ENCODE results near the gene MARCO. TPM values are rescaled to one million over a fixed set of nuclear protein-coding genes. Genes with fewer than 3 reads are reported as not detected.

Gene MARCO
- total RNA-seq, 3 donors from 2014 or later: 6.6 to 58.6 (median 6.9) TPM

DNA sequence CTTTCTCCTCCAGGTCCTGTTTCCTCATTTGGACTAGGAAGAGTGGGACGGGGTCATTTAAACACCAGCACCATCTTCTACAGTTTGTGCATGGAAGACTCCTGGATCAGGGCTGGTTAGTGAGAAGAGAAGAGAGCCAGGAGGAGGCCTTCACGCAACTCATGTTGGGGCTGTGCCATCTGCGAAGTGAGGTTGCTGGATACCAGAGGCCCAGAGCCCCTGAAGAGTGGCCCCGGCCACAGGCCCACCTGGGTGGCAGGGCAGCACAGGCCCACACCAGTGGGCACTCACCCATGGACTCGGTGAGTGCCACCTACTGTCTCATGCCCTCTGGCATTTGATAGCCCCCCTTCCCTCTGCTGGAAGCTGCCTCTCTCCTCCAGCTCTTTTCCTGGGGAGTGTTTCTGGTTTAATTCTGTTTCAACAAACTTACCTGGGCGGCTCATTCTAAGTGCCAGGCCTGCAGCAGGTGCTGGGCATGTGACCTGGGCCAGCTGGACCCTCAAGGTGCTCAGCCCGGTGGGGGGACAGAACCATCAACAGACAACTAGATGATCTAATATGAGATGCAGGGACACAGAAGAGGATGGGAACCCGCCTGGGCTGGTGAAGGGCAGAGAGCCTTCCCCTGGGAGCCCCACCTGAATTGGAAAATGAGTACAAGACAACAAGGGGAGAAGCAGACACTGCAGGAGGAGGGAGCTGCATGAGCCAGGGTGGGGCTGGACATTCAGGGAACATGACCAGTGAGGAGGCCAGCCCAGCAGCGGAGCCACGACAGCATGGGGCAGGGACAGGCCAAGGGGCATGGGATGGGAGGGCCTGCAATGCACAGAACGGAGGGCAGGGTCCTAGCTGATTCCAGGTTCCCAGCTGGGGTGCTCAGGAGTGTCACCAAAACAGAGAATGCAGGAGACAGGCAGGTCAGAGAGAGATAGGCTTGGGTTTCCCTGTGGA, 70.6 kb downstream of the MARCO start:
- Histone ChIP-seq H3K36me3 (no peaks in the 10 kb centered on the region), H3K27me3 (peaks cover 0 to 21% of the 10 kb centered on the region in 2 donors), H3K4me3 (no peak overlapping the region), H3K4me1 (no peaks in the 10 kb centered on the region), H3K27ac (no peak overlapping the region), H3K9me3 (no peaks in the 10 kb centered on the region)
- TF ChIP-seq CTCF (IDR thresholded peaks at IDR 0.05) (no peak), POLR2AphosphoS5 (IDR thresholded peaks at IDR 0.05) (no peak), POLR2A (IDR thresholded peaks at IDR 0.05) (no peak)
- DNase-seq (ENCODE audit: low spot score in 2 of 2): no peak
- intact Hi-C loops (cut with DNase I; ENCODE audit: low total_unique reads): no loop called here

GRCh38 chr2:119013671-119014070, 71.7 kb downstream of the MARCO start:
- H3K4me1 ChIP-seq: no peaks in the 10 kb centered on the region
- H3K27me3 ChIP-seq: peaks cover 0 to 21% of the 10 kb centered on the region in 2 donors
- no peaks in the 10 kb centered on the region for H3K36me3 ChIP-seq
- DNase-seq (ENCODE audit: low spot score in 2 of 2): no peak
- no peak overlapping the region for H3K4me3 ChIP-seq
- intact Hi-C loops (cut with DNase I; ENCODE audit: low total_unique reads): no loop called here
- H3K9me3 ChIP-seq: no peaks in the 10 kb centered on the region
- TF ChIP-seq POLR2AphosphoS5 (IDR thresholded peaks at IDR 0.05) (no peak), CTCF (IDR thresholded peaks at IDR 0.05) (no peak), POLR2A (IDR thresholded peaks at IDR 0.05) (no peak)
- no peak overlapping the region for H3K27ac ChIP-seq

DNA sequence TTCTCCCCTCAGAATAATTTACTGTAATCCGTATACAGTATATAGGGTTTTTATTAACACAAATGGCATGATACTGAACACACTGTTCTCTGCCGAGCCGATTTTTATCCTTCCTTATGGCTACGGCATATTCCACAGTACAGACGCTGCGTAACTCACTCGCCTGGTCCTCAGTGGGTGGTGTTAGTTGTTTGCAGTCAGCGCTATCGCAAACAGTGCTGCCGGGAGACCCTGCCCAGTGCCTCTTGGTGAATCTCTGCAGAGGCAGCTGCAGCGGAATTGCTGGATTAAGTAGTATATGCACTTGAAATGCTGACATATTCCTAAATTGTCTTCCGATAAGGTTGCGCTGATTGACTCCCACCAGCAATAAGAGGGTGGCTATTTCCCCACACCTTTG, 73.9 kb downstream of the MARCO start:
- Histone ChIP-seq H3K36me3 (no peaks in the 10 kb centered on the region), H3K27me3 (peaks cover 0 to 5% of the 10 kb centered on the region in 2 donors)
- TF ChIP-seq POLR2A (IDR thresholded peaks at IDR 0.05) (no peak), CTCF (IDR thresholded peaks at IDR 0.05) (no peak), POLR2AphosphoS5 (IDR thresholded peaks at IDR 0.05) (no peak)

DNA sequence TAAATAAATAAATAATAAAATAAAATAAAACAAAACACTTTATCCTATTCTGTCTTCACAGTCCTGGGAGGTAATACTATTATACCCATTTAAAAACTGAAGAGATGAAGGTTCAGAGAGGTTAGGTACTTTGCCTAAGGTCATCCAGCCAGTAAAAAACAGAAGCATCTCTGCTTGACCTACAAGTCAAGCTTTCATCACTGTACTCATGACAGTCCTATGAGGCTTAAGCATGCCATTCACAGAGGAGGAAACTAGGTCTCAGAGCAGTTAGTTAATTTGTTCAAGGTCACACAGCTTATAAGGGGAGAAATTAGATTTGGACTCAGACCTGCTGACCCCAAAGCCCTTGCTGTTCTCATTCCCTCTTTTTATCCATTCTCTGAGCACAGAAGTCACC, 77.5 kb downstream of the MARCO start:
- TF ChIP-seq POLR2A (IDR thresholded peaks at IDR 0.05) (no peak), CTCF (IDR thresholded peaks at IDR 0.05) (no peak), POLR2AphosphoS5 (IDR thresholded peaks at IDR 0.05) (no peak)
- intact Hi-C loops (cut with DNase I; ENCODE audit: low total_unique reads): no loop called here
- H3K4me1 ChIP-seq: no peaks in the 10 kb centered on the region

More for the DNA sequence above, 73.9 kb downstream of the MARCO start:
- Histone ChIP-seq H3K9me3 (no peaks in the 10 kb centered on the region), H3K27ac (no peak overlapping the region), H3K4me1 (no peaks in the 10 kb centered on the region), H3K4me3 (no peak overlapping the region)
- DNase-seq (ENCODE audit: low spot score in 2 of 2): no peak
- intact Hi-C loops (cut with DNase I; ENCODE audit: low total_unique reads): no loop called here

GRCh38 chr2:119022678-119023077, 80.7 kb downstream of the MARCO start:
- H3K4me3 ChIP-seq: no peak overlapping the region
- intact Hi-C loops (cut with DNase I; ENCODE audit: low total_unique reads): no loop called here
- peaks cover 0 to 3% of the 10 kb centered on the region in 2 donors for H3K27me3 ChIP-seq
- H3K4me1 ChIP-seq: no peaks in the 10 kb centered on the region
- H3K27ac ChIP-seq: no peak overlapping the region
- H3K9me3 ChIP-seq: no peaks in the 10 kb centered on the region
- DNase-seq (ENCODE audit: low spot score in 2 of 2): no peak
- no peaks in the 10 kb centered on the region for H3K36me3 ChIP-seq
- TF ChIP-seq POLR2A (IDR thresholded peaks at IDR 0.05) (no peak), POLR2AphosphoS5 (IDR thresholded peaks at IDR 0.05) (no peak), CTCF (IDR thresholded peaks at IDR 0.05) (no peak)

More for the DNA sequence above, 77.5 kb downstream of the MARCO start:
- peaks cover 0 to 5% of the 10 kb centered on the region in 2 donors for H3K27me3 ChIP-seq
- no peaks in the 10 kb centered on the region for H3K36me3 ChIP-seq
- H3K27ac ChIP-seq: no peak overlapping the region
- no peak for DNase-seq (ENCODE audit: low spot score in 2 of 2)
- no peaks in the 10 kb centered on the region for H3K9me3 ChIP-seq
- H3K4me3 ChIP-seq: no peak overlapping the region
